Spleen (tissue), 7 donors: ENCODE measurements around the gene STIM1.

Experiments used
- POLR2A ChIP-seq, 3 donors: fragments of 450-650 bp; IDR thresholded peaks; one replicate each; pipeline ENCODE4 v1.5.1; 2017; ENCODE audit warnings: antibody characterized with exemption in 3 of 3, mild to moderate bottlenecking in 1 of 3
- TF ChIP-seq, protein P1 (sequence below), 11 experiments: fragments of 200-600 bp in 7 of 11; fragments of 450-650 bp in 4 of 11; sonication (generic) in 4 of 11; IDR thresholded peaks in 8 of 11; conservative IDR thresholded peaks in 3 of 11; 1 replicate in 7 of 11; 2 replicates in 4 of 11; pipeline versions ENCODE4 v1.4.0 to v1.8.0; 2016 to 2021; ENCODE audit warnings: antibody characterized with exemption in 11 of 11, inconsistent platforms in 4 of 11, mild to moderate bottlenecking in 1 of 11
- donor health status: DM: no; HTN: no; CAD: no; lungs with moderate emphysema.
- donor health status: DM: no; HTN: no; CAD: no.
- donor health status: DM: no; HTN: no; CAD: no.

GRCh38 chr11:3859373-3859881, 4.0 kb downstream of the STIM1 start:
- TF ChIP-seq, protein P1, sequence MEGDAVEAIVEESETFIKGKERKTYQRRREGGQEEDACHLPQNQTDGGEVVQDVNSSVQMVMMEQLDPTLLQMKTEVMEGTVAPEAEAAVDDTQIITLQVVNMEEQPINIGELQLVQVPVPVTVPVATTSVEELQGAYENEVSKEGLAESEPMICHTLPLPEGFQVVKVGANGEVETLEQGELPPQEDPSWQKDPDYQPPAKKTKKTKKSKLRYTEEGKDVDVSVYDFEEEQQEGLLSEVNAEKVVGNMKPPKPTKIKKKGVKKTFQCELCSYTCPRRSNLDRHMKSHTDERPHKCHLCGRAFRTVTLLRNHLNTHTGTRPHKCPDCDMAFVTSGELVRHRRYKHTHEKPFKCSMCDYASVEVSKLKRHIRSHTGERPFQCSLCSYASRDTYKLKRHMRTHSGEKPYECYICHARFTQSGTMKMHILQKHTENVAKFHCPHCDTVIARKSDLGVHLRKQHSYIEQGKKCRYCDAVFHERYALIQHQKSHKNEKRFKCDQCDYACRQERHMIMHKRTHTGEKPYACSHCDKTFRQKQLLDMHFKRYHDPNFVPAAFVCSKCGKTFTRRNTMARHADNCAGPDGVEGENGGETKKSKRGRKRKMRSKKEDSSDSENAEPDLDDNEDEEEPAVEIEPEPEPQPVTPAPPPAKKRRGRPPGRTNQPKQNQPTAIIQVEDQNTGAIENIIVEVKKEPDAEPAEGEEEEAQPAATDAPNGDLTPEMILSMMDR (IDR thresholded peaks at IDR 0.05 in 8 of 11, conservative IDR thresholded peaks at IDR 0.05 in 3 of 11), result no peak
- no peak for TF ChIP-seq POLR2A (IDR thresholded peaks at IDR 0.05)
